ENCODE results near the gene PLEKHG5.

DNA sequence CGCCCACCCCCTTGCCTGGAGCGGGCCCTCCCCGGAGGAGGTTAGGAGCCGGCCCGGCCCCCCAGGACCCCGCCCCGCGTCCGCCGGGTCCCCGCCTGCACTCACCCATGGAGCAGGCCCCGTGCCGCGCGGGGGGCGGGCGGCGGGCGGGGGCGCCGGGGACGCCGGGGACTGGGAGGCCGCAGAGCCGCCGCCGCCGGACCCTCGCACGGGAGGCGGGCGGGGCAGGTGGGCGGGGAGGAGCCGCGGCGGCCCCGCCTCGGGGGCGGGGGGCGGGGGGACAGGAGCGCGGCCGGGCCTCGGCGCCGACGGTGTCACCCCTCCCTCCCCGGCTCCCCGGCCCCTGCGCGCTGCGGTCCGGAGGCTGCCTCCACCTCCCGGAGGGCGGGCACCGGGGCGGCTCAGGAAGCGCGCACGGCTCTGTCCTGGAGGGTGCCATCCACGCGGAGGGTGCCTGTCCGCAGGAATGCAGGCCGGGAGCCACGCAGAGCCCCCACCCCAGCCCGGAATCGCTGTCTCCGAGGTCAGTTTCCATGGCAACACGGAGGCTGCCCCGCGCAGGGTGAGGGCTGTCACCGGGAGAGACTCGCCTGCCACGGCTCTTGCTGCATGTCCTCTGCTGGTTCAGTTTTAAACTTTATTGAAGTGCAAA, 5.9 kb upstream of the PLEKHG5 start:
- no peak for TF ChIP-seq POLR2A (IDR thresholded peaks at IDR 0.05)
- TF ChIP-seq, protein P1, sequence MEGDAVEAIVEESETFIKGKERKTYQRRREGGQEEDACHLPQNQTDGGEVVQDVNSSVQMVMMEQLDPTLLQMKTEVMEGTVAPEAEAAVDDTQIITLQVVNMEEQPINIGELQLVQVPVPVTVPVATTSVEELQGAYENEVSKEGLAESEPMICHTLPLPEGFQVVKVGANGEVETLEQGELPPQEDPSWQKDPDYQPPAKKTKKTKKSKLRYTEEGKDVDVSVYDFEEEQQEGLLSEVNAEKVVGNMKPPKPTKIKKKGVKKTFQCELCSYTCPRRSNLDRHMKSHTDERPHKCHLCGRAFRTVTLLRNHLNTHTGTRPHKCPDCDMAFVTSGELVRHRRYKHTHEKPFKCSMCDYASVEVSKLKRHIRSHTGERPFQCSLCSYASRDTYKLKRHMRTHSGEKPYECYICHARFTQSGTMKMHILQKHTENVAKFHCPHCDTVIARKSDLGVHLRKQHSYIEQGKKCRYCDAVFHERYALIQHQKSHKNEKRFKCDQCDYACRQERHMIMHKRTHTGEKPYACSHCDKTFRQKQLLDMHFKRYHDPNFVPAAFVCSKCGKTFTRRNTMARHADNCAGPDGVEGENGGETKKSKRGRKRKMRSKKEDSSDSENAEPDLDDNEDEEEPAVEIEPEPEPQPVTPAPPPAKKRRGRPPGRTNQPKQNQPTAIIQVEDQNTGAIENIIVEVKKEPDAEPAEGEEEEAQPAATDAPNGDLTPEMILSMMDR (IDR thresholded peaks at IDR 0.05), result no peak

Data from esophagus squamous epithelium (tissue), 4 donors.